Hepatocyte (in vitro differentiated cells): ENCODE data around the gene MRTFA. TPM values are rescaled to one million over a fixed set of nuclear protein-coding genes. Genes with fewer than 3 reads are reported as not detected.

Source experiments
- DNase-seq: peaks from one replicate; pipeline ENCODE4 v3.0.0-alpha.2; 2016; ENCODE audit warnings: low spot score
- H2AFZ ChIP-seq: fragments of 200-600 bp; sonication (generic); 2 replicates; pipeline ENCODE4 v1.6.0; 2016; ENCODE audit warnings: antibody characterized with exemption, mild to moderate bottlenecking
- H3K27ac ChIP-seq: fragments of 200-600 bp; sonication (generic); 2 replicates; pipeline ENCODE4 v1.5.1; 2016; ENCODE audit warnings: mild to moderate bottlenecking
- H3K27me3 ChIP-seq: fragments of 200-600 bp; sonication (generic); 2 replicates; pipeline ENCODE4 v1.6.1; 2016
- H3K36me3 ChIP-seq: fragments of 200-600 bp; sonication (generic); replicated peaks from 2 replicates; pipeline ENCODE4 v1.5.1; 2016; ENCODE audit warnings: low read depth; ENCODE audit not compliant: insufficient read depth
- H3K4me1 ChIP-seq: fragments of 200-600 bp; sonication (generic); 2 replicates; pipeline ENCODE4 v1.5.1; 2016; ENCODE audit warnings: mild to moderate bottlenecking, moderate library complexity; ENCODE audit not compliant: insufficient read depth
- H3K4me2 ChIP-seq: fragments of 200-600 bp; sonication (generic); 2 replicates; pipeline ENCODE4 v1.6.0; 2016
- H3K4me3 ChIP-seq: fragments of 200-600 bp; sonication (generic); 2 replicates; pipeline ENCODE4 v1.5.1; 2016; ENCODE audit warnings: mild to moderate bottlenecking
- H3K79me2 ChIP-seq: fragments of 200-600 bp; sonication (generic); 2 replicates; pipeline ENCODE4 v1.6.0; 2017; ENCODE audit warnings: mild to moderate bottlenecking
- H3K9me2 ChIP-seq: fragments of 200-600 bp; sonication (generic); replicated peaks from 2 replicates; pipeline ENCODE4 v1.6.0; 2017; ENCODE audit warnings: mild to moderate bottlenecking; ENCODE audit not compliant: insufficient read depth
- H3K9me3 ChIP-seq: fragments of 200-600 bp; sonication (generic); 2 replicates; pipeline ENCODE4 v1.5.1; 2016; ENCODE audit warnings: low read depth, mild to moderate bottlenecking
- H4K20me1 ChIP-seq: fragments of 200-600 bp; sonication (generic); 2 replicates; pipeline ENCODE4 v1.6.0; 2016; ENCODE audit warnings: mild to moderate bottlenecking; ENCODE audit not compliant: insufficient read depth, poor library complexity, severe bottlenecking
- EZH2 ChIP-seq: fragments of 200-600 bp; sonication (generic); IDR thresholded peaks from 2 replicates; pipeline ENCODE4 v1.6.1; 2016; ENCODE audit warnings: antibody characterized with exemption, mild to moderate bottlenecking, borderline replicate concordance
- EZH2phosphoT487 ChIP-seq: fragments of 200-600 bp; sonication (generic); IDR thresholded peaks from one replicate; pipeline ENCODE4 v1.6.1; 2018; ENCODE audit warnings: antibody characterized with exemption, mild to moderate bottlenecking, low read depth, moderate library complexity; ENCODE audit not compliant: unreplicated experiment, severe bottlenecking
- WGBS: methylation state at CpG from one replicate; pipeline ENCODE4 v1.1.6; 2016; ENCODE audit warnings: low lambda C conversion rate; ENCODE audit errors: missing lambda C conversion rate; 5-methylcytosine and 5-hydroxymethylcytosine counted together
- polyA plus RNA-seq: library from polyadenylated mRNA; unstranded; fragments of >200 nt; fragmentation: Nextera tagmentation; extraction: Ambion mirVana; gene quantifications from 2 replicates; pipeline ENCODE4 v1.2.1, GENCODE V29; 2016
- total RNA-seq: library from RNA; depleted of rRNA; stranded (reverse); fragments of >200 nt; gene quantifications from 2 replicates; pipeline ENCODE4 v1.2.3, GENCODE V29; 2014
- TF ChIP-seq, protein P1 (sequence below): fragments of 200-600 bp; sonication (generic); IDR thresholded peaks from 2 replicates; pipeline ENCODE4 v1.5.1; 2016; ENCODE audit warnings: antibody characterized with exemption, mild to moderate bottlenecking; ENCODE audit not compliant: poor library complexity

MRTFA gene
- total and polyA plus RNA-seq, 2 experiments from 2014 or later = 19.0 to 29.7 TPM

- WGBS = 98% methylated on average over 2 of the region's 2 CpGs
- Histone ChIP-seq H4K20me1 (no peaks in the 10 kb centered on the region), H3K9me3 (no peaks in the 10 kb centered on the region), H3K27me3 (no peaks in the 10 kb centered on the region), H3K4me1 (no peaks in the 10 kb centered on the region), H3K27ac (no peak overlapping the region), H3K4me3 (no peak overlapping the region), H3K9me2 (no peaks in the 10 kb centered on the region), H3K79me2 (peaks cover 26% of the 10 kb centered on the region), H3K36me3 (no peaks in the 10 kb centered on the region), H3K4me2 (no peak overlapping the region), H2AFZ (no peak overlapping the region)
- no peak for DNase-seq
- TF ChIP-seq EZH2 (no peak), EZH2phosphoT487 (no peak)
- TF ChIP-seq, protein P1, sequence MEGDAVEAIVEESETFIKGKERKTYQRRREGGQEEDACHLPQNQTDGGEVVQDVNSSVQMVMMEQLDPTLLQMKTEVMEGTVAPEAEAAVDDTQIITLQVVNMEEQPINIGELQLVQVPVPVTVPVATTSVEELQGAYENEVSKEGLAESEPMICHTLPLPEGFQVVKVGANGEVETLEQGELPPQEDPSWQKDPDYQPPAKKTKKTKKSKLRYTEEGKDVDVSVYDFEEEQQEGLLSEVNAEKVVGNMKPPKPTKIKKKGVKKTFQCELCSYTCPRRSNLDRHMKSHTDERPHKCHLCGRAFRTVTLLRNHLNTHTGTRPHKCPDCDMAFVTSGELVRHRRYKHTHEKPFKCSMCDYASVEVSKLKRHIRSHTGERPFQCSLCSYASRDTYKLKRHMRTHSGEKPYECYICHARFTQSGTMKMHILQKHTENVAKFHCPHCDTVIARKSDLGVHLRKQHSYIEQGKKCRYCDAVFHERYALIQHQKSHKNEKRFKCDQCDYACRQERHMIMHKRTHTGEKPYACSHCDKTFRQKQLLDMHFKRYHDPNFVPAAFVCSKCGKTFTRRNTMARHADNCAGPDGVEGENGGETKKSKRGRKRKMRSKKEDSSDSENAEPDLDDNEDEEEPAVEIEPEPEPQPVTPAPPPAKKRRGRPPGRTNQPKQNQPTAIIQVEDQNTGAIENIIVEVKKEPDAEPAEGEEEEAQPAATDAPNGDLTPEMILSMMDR = no peak
Measured at GRCh38 chr22:40520562-40520961, 116.0 kb downstream of the MRTFA start.

GRCh38 chr22:40519948-40520331 is 116.6 kb downstream of the MRTFA start:
- WGBS = 97% methylated on average over 3 of the region's 3 CpGs
- no peak overlapping the region for H3K27ac ChIP-seq
- H3K9me3 ChIP-seq = no peaks in the 10 kb centered on the region
- H3K4me1 ChIP-seq = no peaks in the 10 kb centered on the region
- H4K20me1 ChIP-seq = no peaks in the 10 kb centered on the region
- H3K79me2 ChIP-seq = peaks cover 26% of the 10 kb centered on the region
- no peaks in the 10 kb centered on the region for H3K9me2 ChIP-seq
- H3K36me3 ChIP-seq = no peaks in the 10 kb centered on the region
- no peak overlapping the region for H2AFZ ChIP-seq
- H3K4me3 ChIP-seq = no peak overlapping the region
- peak overlapping the region; percentile 1 for H3K4me2 ChIP-seq
- TF ChIP-seq EZH2 (no peak), EZH2phosphoT487 (no peak)
- TF ChIP-seq, protein P1 = no peak
- no peak for DNase-seq
- no peaks in the 10 kb centered on the region for H3K27me3 ChIP-seq

- peak overlapping the region; percentile 1 for H3K4me2 ChIP-seq
- TF ChIP-seq EZH2 (no peak), EZH2phosphoT487 (no peak)
- TF ChIP-seq, protein P1 = no peak
- peak overlapping the region; percentile 57 for H3K27ac ChIP-seq
- DNase-seq = peak; percentile 18
- no peaks in the 10 kb centered on the region for H3K9me3 ChIP-seq
- peaks cover 26% of the 10 kb centered on the region for H3K79me2 ChIP-seq
- H3K4me3 ChIP-seq = no peak overlapping the region
- H3K4me1 ChIP-seq = no peaks in the 10 kb centered on the region
- no peak overlapping the region for H2AFZ ChIP-seq
- no peaks in the 10 kb centered on the region for H3K27me3 ChIP-seq
- 80% methylated on average over 5 of the region's 5 CpGs for WGBS
- H4K20me1 ChIP-seq = no peaks in the 10 kb centered on the region
- no peaks in the 10 kb centered on the region for H3K9me2 ChIP-seq
- H3K36me3 ChIP-seq = no peaks in the 10 kb centered on the region
Measured at GRCh38 chr22:40519284-40519947, 117.1 kb downstream of the MRTFA start.
